HG02642 (cell line): ENCODE results near the gene OR5B21.

Experiments used
- ATAC-seq: cut with Tn5 transposase; IDR thresholded peaks from one replicate; pipeline ENCODE4 v1.9.1; 2021; ENCODE audit warnings: mild to moderate bottlenecking; ENCODE audit not compliant: unreplicated experiment, poor library complexity

The OR5B21 gene

DNA sequence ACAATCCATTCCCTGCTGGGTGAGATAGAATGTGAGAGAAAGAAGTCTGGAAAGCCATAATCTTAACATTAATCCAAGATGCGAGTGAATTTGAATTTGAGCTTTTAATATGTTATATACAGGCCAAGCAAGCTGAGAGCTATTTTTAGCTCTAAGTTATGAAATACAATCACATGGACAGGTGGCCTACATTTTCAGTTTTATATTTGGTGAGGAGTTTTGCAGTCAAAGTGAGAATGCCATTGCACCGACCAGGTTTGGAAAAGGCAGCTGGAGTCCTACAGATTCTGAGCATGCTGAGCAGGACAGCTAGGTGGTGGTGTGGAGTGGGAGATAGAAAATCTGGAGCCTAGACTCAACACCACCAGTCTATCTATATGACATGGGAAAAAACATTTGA lies 12.0 kb downstream of the OR5B21 start:
- ATAC-seq: peak; percentile 58

DNA sequence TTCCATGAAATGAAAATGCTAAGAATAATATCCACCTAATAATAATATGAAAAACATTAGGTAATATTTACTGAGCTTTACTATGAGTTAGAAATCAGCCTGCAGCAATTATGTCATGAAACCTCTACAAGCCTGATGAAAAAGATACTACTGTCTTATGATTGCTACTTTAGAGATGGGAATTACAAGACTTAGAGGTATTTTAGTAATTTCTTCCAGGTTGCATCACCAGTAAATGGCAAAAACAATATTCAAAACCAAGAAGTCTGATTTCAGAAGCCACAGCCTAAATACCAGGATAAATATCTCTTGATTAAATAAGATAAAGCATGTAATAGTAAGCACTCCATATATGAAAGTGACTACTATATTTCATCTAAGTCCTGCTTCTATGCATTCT lies 13.8 kb downstream of the OR5B21 start:
- no peak for ATAC-seq

DNA sequence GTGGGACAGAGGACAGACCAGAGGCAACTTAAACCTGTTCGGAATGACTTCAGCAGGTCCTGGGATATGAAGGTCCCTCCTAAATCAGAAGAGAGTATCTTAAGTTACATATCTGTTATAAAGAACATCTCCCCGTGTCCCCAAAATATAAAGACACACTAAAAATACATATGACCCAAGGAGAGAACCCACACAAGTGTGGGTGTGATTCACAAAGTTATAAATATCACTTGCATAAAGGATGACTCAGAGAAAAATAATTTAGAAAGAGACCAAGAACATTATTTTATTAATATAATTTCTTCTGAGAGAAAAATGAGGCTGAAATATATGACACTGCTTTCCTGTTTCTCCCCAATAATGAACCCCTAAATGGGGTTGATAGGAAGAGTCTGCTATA lies 14.2 kb downstream of the OR5B21 start:
- ATAC-seq: no peak

DNA sequence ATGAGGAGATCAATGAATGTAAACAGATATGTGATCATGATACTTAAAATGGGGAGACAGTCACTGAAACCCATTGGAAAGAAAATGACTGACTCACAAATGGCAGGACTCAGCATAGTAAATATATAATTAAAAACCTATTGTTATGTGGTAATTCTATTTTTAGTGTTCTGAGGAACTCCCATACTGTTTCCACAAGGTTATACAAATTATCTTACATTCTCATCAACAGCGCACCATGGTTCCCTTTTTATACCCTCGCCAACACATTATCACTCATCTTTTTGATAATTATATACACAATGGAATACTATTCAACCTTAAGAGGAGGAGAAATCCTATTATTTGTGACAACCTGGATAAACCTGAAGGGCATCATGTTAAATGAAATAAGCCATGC lies 17.1 kb downstream of the OR5B21 start:
- no peak for ATAC-seq

DNA sequence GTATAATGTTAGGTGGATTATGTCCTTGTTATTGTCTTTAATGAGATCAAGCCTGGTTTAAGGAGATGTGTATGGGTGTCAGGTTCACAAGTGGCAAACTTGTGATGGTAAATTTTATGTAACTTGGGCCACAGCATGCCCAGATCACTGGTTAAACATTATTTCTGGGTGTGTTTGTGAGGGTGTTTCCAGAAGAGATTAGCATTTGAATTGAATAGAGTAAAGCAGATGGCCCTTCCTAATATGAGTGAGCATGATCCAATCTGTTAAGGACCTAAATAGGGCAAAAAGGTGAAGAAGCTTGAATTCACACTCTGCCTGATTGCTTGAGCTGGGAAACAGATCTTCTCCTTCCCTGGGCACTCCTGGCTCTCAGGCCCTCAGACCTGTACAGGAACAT lies 20.7 kb downstream of the OR5B21 start:
- no peak for ATAC-seq

DNA sequence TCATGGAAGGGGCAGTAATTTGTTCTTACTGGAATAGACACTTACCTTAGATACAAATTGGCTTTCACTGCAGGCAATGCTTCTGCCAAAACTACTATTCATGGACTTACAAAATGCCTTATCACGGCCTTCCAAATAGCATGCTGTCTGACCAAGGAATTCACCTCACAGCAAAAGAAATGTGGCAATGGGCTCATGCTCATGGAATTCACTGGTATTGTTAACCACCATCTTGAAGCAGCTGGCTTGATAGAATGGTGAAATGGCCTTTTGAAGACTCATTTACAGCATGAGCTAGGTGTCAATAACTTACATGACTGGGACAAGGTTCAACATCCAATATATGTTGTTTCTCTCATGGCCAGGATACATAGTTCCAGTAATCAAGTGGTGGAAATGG lies 21.9 kb downstream of the OR5B21 start:
- ATAC-seq: no peak

DNA sequence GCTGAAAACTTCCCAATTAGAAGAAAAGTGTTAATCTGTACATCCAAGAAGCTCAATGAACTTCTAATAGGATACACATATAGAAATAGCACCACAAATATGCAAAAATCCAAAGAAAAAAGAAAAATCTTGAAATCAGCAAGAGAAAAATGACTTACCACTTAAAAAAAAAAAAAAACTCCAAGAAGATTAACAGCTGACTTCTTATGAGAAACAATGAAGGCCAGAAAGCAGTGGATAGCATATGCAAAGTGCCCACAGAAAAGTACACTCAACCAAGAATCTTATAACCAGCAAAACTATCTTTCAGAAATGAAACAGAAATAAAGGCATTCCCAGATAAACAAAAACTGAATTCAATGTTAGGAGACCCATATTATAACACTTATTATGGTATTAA lies 36.0 kb downstream of the OR5B21 start:
- no peak for ATAC-seq

DNA sequence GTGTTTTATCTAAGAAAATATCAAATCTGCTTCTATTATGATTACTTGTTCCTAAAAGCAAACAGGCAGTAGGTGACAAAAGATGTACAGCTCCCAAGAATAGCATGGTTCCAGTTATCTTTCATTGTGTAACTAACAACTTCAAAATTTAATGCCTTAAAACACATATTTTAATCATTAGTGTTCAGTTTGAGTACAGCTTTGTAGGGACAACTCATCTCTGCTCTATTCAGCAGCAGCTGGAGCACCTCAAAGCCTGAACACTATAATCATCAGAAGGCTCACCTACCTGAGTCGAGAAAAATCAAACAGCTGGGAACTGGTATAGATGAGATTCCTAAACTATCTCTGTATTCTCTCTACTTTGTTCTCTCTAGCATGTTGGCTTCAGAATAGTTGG lies 41.6 kb downstream of the OR5B21 start:
- no peak for ATAC-seq

DNA sequence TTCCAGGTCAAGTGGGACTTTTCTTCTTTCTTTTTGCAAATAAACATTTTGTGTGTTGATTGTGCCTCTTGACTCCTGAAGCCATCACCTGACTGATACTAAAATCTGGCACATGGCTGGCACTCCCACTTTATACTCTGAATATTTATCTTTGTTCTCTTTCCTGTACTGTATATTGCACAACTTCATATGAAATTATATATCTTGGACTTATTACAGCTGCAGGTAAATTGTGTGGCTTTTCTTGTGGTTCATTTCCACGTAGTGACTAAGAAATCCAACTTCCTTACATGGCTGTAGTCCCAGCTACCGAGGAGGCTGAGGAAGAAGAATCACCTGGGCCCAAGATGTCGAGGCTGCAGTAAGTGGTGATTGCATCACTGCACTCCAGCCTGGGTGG lies 42.2 kb downstream of the OR5B21 start:
- no peak for ATAC-seq
